Transverse colon (tissue), 4 donors: ENCODE data around the gene CCDC167. TPM values are rescaled to one million over a fixed set of nuclear protein-coding genes. Genes with fewer than 3 reads are reported as not detected.

ENCODE experiments used
- DNase-seq: peaks from one replicate; pipeline ENCODE4 v3.0.0-alpha.2; 2019
- H3K27ac ChIP-seq, 4 donors: fragments of 200-600 bp; sonication (generic); 2 replicates each; pipeline ENCODE4 v1.5.1; 2016 to 2018; ENCODE audit warnings: inconsistent platforms in 4 of 4
- H3K27me3 ChIP-seq: fragments of 200-600 bp; sonication (generic); 2 replicates; pipeline ENCODE4 v1.5.1; 2017; ENCODE audit warnings: inconsistent platforms
- H3K36me3 ChIP-seq, 4 donors: fragments of 200-600 bp; sonication (generic); 2 replicates each; pipeline ENCODE4 v1.5.1; 2017 to 2019; ENCODE audit warnings: inconsistent platforms in 4 of 4
- H3K4me1 ChIP-seq, 4 donors: fragments of 200-600 bp; sonication (generic); 2 replicates each; pipeline ENCODE4 v1.5.1; 2017 to 2020; ENCODE audit warnings: inconsistent platforms in 4 of 4
- H3K4me3 ChIP-seq, 4 donors: fragments of 200-600 bp; sonication (generic); 1 replicate in 1 of 4; 2 replicates in 3 of 4; pipeline versions ENCODE4 v1.5.1 to v1.6.1; 2017 to 2019; ENCODE audit warnings: inconsistent platforms in 4 of 4
- H3K9me3 ChIP-seq, 2 donors: fragments of 200-600 bp; sonication (generic); 2 replicates each; pipeline ENCODE4 v1.5.1; 2017 to 2019; ENCODE audit warnings: inconsistent platforms in 2 of 2
- CTCF ChIP-seq, 5 experiments: fragments of 200-600 bp in 3 of 5; fragments of 450-650 bp in 2 of 5; sonication (generic) in 3 of 5; IDR thresholded peaks; 1 replicate in 2 of 5; 2 replicates in 3 of 5; pipeline ENCODE4 v1.5.1; 2016 to 2017; ENCODE audit warnings: antibody characterized with exemption in 5 of 5, inconsistent platforms in 3 of 5, mild to moderate bottlenecking in 2 of 5, moderate library complexity in 1 of 5
- EP300 ChIP-seq: sonication (generic); formaldehyde crosslinking; IDR thresholded peaks from one replicate; pipeline ENCODE4 v1.6.1; 2017; ENCODE audit warnings: antibody characterized with exemption, low read depth
- POLR2A ChIP-seq: fragments of 450-650 bp; IDR thresholded peaks from one replicate; pipeline ENCODE4 v1.6.1; 2016; ENCODE audit warnings: antibody characterized with exemption, mild to moderate bottlenecking, moderate library complexity
- POLR2AphosphoS5 ChIP-seq, 3 donors: sonication (generic); formaldehyde crosslinking; IDR thresholded peaks; one replicate each; pipeline ENCODE4 v1.6.1; 2016; ENCODE audit warnings: antibody characterized with exemption in 3 of 3
- WGBS, 2 donors: methylation state at CpG; one replicate each; pipeline ENCODE4 v1.1.5; 2018; ENCODE audit warnings: low coverage in 1 of 2; 5-methylcytosine and 5-hydroxymethylcytosine counted together
- in situ Hi-C, 4 donors: fragments of 200-750 bp; cut with MboI; loops; one replicate each; pipeline versions ENCODE4 v1.15.0 to v1.15.1; 2017; ENCODE audit warnings: low sequenced_read_pairs in 3 of 4, low pct_ligation_motif_present in 1 of 4, low pct_unique_long_range_greater_than_20kb in 1 of 4
- intact Hi-C: fragments of 100-400 bp; cut with DNase I; formaldehyde crosslinking; loops from one replicate; pipeline ENCODE4 v1.15.1; 2023; ENCODE audit warnings: low total_unique reads
- total RNA-seq, 4 donors: library from RNA; depleted of rRNA; stranded (reverse); fragments of >200 nt; gene quantifications; one replicate each; pipeline ENCODE4 v1.1.0, GENCODE V29; 2016

CCDC167 gene
- total RNA-seq, 4 donors from 2014 or later = 16.9 to 21.8 TPM; not detected in 2

- H3K9me3 ChIP-seq = no peaks in the 10 kb centered on the region
- peaks cover 8 to 21% (median 15%) of the 10 kb centered on the region in 4 donors for H3K4me1 ChIP-seq
- H3K27me3 ChIP-seq = peaks cover 3% of the 10 kb centered on the region
- intact Hi-C loops = no loop called here
- WGBS, 2 donors = 7 to 13% methylated on average over 3 to 13 of the region's 13 CpGs
- TF ChIP-seq CTCF (IDR thresholded peaks at IDR 0.05) (no peak), EP300 (no peak), POLR2A (no peak), POLR2AphosphoS5 (IDR thresholded peaks at IDR 0.05) (no peak)
- H3K4me3 ChIP-seq = peak overlapping the region; percentile 88 to 98 (median 94)
- no peak for DNase-seq
- H3K36me3 ChIP-seq = peaks cover 0 to 19% (median 6%) of the 10 kb centered on the region in 4 donors
- in situ Hi-C loops = no loop called here
- peak overlapping the region; percentile 91 to 96 (median 94) for H3K27ac ChIP-seq
These were observed 65.9 kb downstream of the CCDC167 start for GRCh38 chr6:37433657-37434271.

Other genes starting within 250 kb of the CCDC167 start
- 10 to 100 TPM in 3 of 4 donors, 1 to 10 TPM in 1; 9.0 to 15.7 (median 12.6) TPM for gene TBC1D22B, start 242.1 kb downstream of the CCDC167 start, total RNA-seq
- 1 to 10 TPM in 2 of 4 donors, under 1 TPM in 1, not detected in 1; 0.41 to 1.4 (median 1.1) TPM for gene TMEM217, start 241.7 kb downstream of the CCDC167 start, total RNA-seq
- gene RNF8, start 145.9 kb downstream of the CCDC167 start, total RNA-seq = 10 to 100 TPM in 2 of 4 donors, 1 to 10 TPM in 2; 2.2 to 12.9 (median 9.0) TPM
- 10 to 100 TPM; 16.5 to 40.6 (median 24.9) TPM for gene CMTR1, start 66.7 kb downstream of the CCDC167 start, total RNA-seq
- 10 to 100 TPM in 1 of 4 donors, 1 to 10 TPM in 1, under 1 TPM in 2; 0.68 to 50.5 (median 2.2) TPM for gene MDGA1, start 198.0 kb upstream of the CCDC167 start, total RNA-seq